Adipose tissue (tissue), 3 donors: ENCODE results near the gene TBC1D1. TPM values are rescaled to one million over a fixed set of nuclear protein-coding genes. Genes with fewer than 3 reads are reported as not detected.

Experiments used
- H3K27ac ChIP-seq: one replicate; pipeline ENCODE4 v1.5.1; 2013; ENCODE audit warnings: low read depth, low read length
- WGBS, 3 donors: extraction: QIAGEN DNeasy Blood & Tissue Kit; methylation state at CpG; one replicate each; pipeline ENCODE4 v1.1.7; 2013; 5-methylcytosine and 5-hydroxymethylcytosine counted together
- polyA plus RNA-seq, 3 donors: library from polyadenylated mRNA; stranded (reverse); fragments of 200-250 nt; gene quantifications; one replicate each; pipeline ENCODE4 v1.2.3, GENCODE V29; 2013
- donor health status: healthy with polysubstance abuse.
- donor health status: Bipolar disorder and iron deficiency.
- donor health status: healthy.

The TBC1D1 gene
- polyA plus RNA-seq, 3 donors = 11.7 to 45.8 (median 33.4) TPM

GRCh38 chr4:38076153-38076669, 185.3 kb downstream of the TBC1D1 start:
- H3K27ac ChIP-seq = no peak overlapping the region
- WGBS, 3 donors = 73 to 90% (median 81%) methylated on average over 6 of the region's 6 CpGs

- no peak overlapping the region for H3K27ac ChIP-seq
Measured at GRCh38 chr4:38077791-38078489, 187.1 kb downstream of the TBC1D1 start.

GRCh38 chr4:38078590-38079421, 187.9 kb downstream of the TBC1D1 start:
- no peak overlapping the region for H3K27ac ChIP-seq
- WGBS, 3 donors = 53 to 65% (median 61%) methylated on average over 7 of the region's 7 CpGs

More at GRCh38 chr4:38077791-38078489, 187.1 kb downstream of the TBC1D1 start:
- 81 to 90% (median 83%) methylated on average over 12 of the region's 12 CpGs for WGBS, 3 donors

- no peak overlapping the region for H3K27ac ChIP-seq
- WGBS, 3 donors = 77 to 88% (median 88%) methylated on average over 14 of the region's 14 CpGs
Measured at GRCh38 chr4:38080061-38080974, 189.4 kb downstream of the TBC1D1 start.

- WGBS, 3 donors = 82 to 92% (median 84%) methylated on average over 6 of the region's 6 CpGs
- no peak overlapping the region for H3K27ac ChIP-seq
Measured at GRCh38 chr4:38082021-38082420, 191.1 kb downstream of the TBC1D1 start.

GRCh38 chr4:38082424-38083385, 191.8 kb downstream of the TBC1D1 start:
- H3K27ac ChIP-seq = no peak overlapping the region
- 73 to 86% (median 80%) methylated on average over 11 of the region's 11 CpGs for WGBS, 3 donors

DNA sequence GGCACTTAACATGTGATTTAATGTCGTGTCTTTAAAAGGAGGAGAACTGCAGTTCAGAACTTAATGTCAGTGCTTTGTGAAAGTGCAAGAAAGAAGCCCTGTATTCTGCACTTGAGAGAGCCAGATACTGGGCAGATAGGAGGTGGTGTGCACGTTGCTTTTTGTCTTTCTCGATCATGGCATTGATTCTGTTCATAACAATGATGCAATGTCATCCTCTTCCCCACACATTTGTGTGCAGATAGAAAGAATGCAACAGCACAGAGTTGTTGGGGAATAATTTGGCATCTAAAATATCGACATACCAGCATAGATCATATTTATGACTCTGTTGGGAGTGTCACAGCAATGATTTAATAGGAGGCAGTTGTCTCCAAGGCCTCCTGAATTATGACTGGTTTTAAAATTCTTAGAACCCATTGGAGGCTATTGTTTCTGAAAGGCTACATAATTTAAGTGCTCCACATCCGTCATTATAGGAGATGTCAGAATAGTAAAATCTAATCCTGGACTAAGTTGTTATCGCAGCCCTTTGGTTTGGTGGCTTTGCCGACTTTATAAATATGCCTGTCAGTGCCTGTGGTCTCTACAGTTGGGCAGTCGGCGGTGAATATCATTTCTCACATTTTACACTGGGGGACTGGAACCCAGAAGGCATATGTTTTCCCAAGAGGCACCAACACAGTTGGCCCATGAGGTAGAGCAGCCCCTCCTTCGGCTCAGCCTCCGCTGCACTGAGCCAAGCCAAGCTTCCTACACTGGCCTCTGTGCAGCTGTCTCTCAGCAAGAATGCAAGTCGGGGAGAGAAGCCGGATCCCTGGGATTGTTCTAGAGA, 194.2 kb downstream of the TBC1D1 start:
- 54 to 70% (median 56%) methylated on average over 13 of the region's 13 CpGs for WGBS, 3 donors
- no peak overlapping the region for H3K27ac ChIP-seq

- WGBS, 3 donors = 56 to 77% (median 68%) methylated on average over 4 of the region's 4 CpGs
- no peak overlapping the region for H3K27ac ChIP-seq
Measured at GRCh38 chr4:38085751-38086150, 194.9 kb downstream of the TBC1D1 start.

DNA sequence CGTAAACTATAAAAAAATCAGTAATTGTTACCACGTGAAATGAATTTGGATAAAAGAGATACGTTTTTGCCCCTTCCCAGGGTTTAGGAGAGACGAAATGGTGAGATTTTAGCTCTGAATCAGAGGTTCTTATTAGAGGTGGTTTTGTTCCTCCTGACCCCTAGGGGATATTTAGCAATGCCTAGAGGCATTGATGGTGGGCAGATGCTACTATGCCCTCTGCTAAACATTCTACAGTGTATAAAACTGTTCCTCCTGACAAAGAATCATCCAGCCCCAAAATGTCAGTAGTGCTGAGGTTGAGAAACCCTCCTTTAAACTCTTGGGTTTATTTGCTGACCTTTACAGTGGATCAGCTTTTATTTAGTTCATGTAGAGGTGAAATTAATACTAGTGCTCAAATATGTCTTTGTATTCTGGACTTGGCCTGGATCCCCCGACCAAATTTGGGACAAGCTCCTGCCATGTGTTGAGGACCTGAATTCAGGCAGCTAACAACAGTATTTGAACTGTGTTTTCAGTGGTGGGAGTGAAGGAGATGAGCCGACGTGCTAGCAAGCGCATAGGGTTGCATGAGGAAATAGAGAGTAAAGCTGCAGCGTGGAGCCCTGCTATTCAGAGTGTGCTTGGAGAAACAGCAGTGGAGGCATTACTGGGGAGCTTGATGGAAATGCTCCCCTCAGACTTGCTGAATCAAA, 195.4 kb downstream of the TBC1D1 start:
- H3K27ac ChIP-seq = no peak overlapping the region
- 61 to 84% (median 79%) methylated on average over 9 of the region's 9 CpGs for WGBS, 3 donors

DNA sequence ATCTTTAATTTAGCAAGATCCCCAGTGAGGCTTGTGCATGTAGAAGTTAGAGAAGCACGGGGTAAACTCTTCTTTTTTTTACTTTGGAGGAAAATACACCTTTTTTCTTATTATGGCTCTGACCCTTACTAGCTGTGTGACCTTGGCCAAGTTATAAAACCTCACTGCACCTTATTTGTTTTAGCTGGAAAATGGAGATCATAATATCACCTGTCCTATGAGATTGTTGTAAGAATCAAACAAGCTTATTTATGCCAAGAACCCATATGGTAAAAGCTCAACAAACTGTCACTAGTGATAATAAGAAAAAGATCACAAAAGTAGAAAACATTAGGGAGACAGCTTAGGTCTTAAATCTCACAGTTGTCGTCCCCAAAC, 196.0 kb downstream of the TBC1D1 start:
- H3K27ac ChIP-seq = no peak overlapping the region
- 46 to 92% (median 92%) methylated on average over 2 of the region's 2 CpGs for WGBS, 3 donors

GRCh38 chr4:38088321-38088720, 197.4 kb downstream of the TBC1D1 start:
- H3K27ac ChIP-seq = no peak overlapping the region

DNA sequence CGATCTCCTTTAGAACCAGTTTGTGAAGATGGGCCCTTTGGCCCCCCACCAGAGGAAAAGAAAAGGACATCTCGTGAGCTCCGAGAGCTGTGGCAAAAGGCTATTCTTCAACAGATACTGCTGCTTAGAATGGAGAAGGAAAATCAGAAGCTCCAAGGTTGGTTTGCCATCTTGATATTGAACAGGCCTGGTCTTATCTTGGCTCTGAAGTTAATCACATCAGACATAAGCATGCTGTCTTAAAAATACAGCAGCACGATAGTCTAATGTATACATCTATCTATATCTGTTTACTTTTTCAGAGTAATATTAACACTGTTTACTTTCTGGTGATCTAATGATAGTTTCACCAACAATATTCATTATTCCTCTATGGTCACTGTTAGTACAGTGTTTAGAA, 199.1 kb downstream of the TBC1D1 start:
- 75 to 88% (median 86%) methylated on average over 4 of the region's 4 CpGs for WGBS, 3 donors
- H3K27ac ChIP-seq = no peak overlapping the region

- 89 to 90% (median 89%) methylated on average over 7 of the region's 7 CpGs for WGBS, 3 donors
- H3K27ac ChIP-seq = no peak overlapping the region
Measured at GRCh38 chr4:38090455-38091246, 199.8 kb downstream of the TBC1D1 start.

DNA sequence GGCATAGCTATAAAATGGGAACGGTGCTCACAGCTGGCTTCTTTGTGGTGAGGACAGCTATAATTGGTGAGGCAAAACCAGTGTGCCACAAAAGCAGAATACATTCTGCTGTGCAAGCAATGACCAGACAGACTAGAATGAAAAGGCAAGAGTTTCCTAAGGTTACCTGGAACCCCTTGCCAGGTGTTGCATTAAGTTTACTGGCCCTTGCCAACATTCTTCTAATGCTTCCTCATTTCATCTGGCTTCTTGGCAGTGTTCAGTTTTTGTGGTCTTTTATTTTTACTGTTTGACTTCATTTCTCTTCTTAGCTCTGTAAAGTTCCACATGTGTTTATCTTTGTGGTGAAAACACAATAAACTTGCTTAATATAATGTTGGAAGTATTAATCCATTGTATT, 200.8 kb downstream of the TBC1D1 start:
- WGBS, 3 donors = 53 to 77% (median 75%) methylated on average over 1 of the region's 1 CpG
- no peak overlapping the region for H3K27ac ChIP-seq

- no peak overlapping the region for H3K27ac ChIP-seq
- WGBS, 3 donors = 71 to 93% (median 89%) methylated on average over 3 of the region's 3 CpGs
Measured at GRCh38 chr4:38092701-38093100, 201.8 kb downstream of the TBC1D1 start.
